GM23248 (cell line): ENCODE measurements around the gene PTPRN2.

ENCODE experiments used
- EZH2 ChIP-seq: fragments of 200-600 bp; sonication (generic); IDR thresholded peaks from 2 replicates; pipeline ENCODE4 v1.6.1; 2018; ENCODE audit warnings: antibody characterized with exemption, mild to moderate bottlenecking; ENCODE audit not compliant: insufficient read depth, poor library complexity, severe bottlenecking
- EZH2phosphoT487 ChIP-seq: fragments of 200-600 bp; sonication (generic); IDR thresholded peaks from 2 replicates; pipeline ENCODE4 v1.6.1; 2018; ENCODE audit warnings: antibody characterized with exemption, moderate library complexity, mild to moderate bottlenecking, low read depth; ENCODE audit not compliant: insufficient read depth

DNA sequence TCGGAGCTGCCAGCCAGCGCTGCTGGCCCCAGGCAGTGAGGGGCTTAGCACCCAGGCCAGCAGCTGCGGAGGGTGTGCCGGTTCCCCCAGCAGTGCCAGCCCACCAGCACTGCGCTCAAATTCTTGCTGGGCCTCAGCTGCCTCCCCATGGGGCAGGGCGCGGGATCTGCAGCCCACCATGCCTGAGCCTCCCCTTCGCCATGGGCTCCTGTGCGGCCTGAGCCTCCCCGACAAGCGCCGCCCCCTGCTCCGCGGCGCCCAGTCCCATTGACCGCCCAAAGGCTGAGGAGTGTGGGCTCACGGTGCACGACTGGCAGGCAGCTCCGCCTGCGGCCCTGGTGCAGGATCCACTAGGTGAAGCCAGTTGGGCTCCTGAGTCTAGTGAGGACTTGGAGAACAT lies 525.0 kb downstream of the PTPRN2 start:
- TF ChIP-seq EZH2 = no peak
- no peak for TF ChIP-seq EZH2phosphoT487
